PC-3 (cell line): ENCODE data around the gene GPBP1L1. TPM values are rescaled to one million over a fixed set of nuclear protein-coding genes. Genes with fewer than 3 reads are reported as not detected.

Source experiments
- ATAC-seq: fragments of 200-7000 bp; cut with Tn5 transposase; 2 replicates; pipeline ENCODE4 v1.9.1; 2020; ENCODE audit warnings: mild to moderate bottlenecking, moderate library complexity
- BruUV-seq: library from RNA; stranded (reverse); fragments of 400-500 nt; replicated peaks from 2 replicates; lab custom pipeline; 2021; lab: Mats Ljungman, UMichigan
- CTCF ChIA-PET: fragments of 300-600 bp; sonication (Branson Sonifier 250); formaldehyde crosslinking; loops from one replicate; lab custom pipeline; 2022; ENCODE audit warnings: antibody characterized with exemption; lab: Charles Lee
- POLR2A ChIA-PET: fragments of 300-600 bp; sonication (Branson Sonifier 250); formaldehyde crosslinking; loops from one replicate; lab custom pipeline; 2022; ENCODE audit warnings: antibody characterized with exemption; ENCODE audit not compliant: unreplicated experiment; lab: Charles Lee
- DNase-seq: peaks from one replicate; pipeline ENCODE4 v3.0.0-alpha.2; 2015
- H2AFZ ChIP-seq: fragments of 300-600 bp; sonication (generic); 2 replicates; pipeline ENCODE4 v1.6.0; 2016; ENCODE audit warnings: antibody characterized with exemption, low read length
- H3F3A ChIP-seq: fragments of 300-600 bp; sonication (generic); one replicate; pipeline ENCODE4 v1.6.0; 2017; ENCODE audit warnings: antibody characterized with exemption, low read length, control low read depth, mild to moderate bottlenecking; ENCODE audit not compliant: unreplicated experiment
- H3K27ac ChIP-seq: fragments of 300-600 bp; sonication (generic); 2 replicates; pipeline ENCODE4 v1.5.1; 2016; ENCODE audit warnings: mild to moderate bottlenecking, low read length
- H3K27me3 ChIP-seq: fragments of 300-600 bp; sonication (generic); 2 replicates; pipeline ENCODE4 v1.6.1; 2016; ENCODE audit warnings: low read length, mixed read lengths
- H3K36me3 ChIP-seq: fragments of 300-600 bp; sonication (generic); 2 replicates; pipeline ENCODE4 v1.6.1; 2016; ENCODE audit warnings: low read depth, mixed run types, low read length, mixed read lengths
- H3K4me1 ChIP-seq: fragments of 300-600 bp; sonication (generic); 2 replicates; pipeline ENCODE4 v1.5.1; 2016; ENCODE audit warnings: low read length; ENCODE audit not compliant: insufficient read depth
- H3K4me2 ChIP-seq: fragments of 300-600 bp; sonication (generic); 2 replicates; pipeline ENCODE4 v1.6.0; 2016; ENCODE audit warnings: low read length
- H3K4me3 ChIP-seq: fragments of 300-600 bp; sonication (generic); 2 replicates; pipeline ENCODE4 v1.5.1; 2016; ENCODE audit warnings: mild to moderate bottlenecking, low read length, mixed read lengths
- H3K79me2 ChIP-seq: fragments of 300-600 bp; sonication (generic); 2 replicates; pipeline ENCODE4 v1.6.1; 2017; ENCODE audit warnings: low read length, mixed read lengths
- H3K9ac ChIP-seq: fragments of 300-600 bp; sonication (generic); 2 replicates; pipeline ENCODE4 v1.6.0; 2016; ENCODE audit warnings: mild to moderate bottlenecking, low read length
- H3K9me2 ChIP-seq: fragments of 300-600 bp; sonication (generic); replicated peaks from 2 replicates; pipeline ENCODE4 v1.6.1; 2016; ENCODE audit warnings: mixed run types, low read length, mixed read lengths
- H3K9me3 ChIP-seq: fragments of 300-600 bp; sonication (generic); 2 replicates; pipeline ENCODE4 v1.6.1; 2016; ENCODE audit warnings: low read length, mixed read lengths
- H4K20me1 ChIP-seq: fragments of 300-600 bp; sonication (generic); 2 replicates; pipeline ENCODE4 v1.6.1; 2016; ENCODE audit warnings: low read length, mixed read lengths
- CTCF ChIP-seq: fragments of 300-600 bp; sonication (generic); conservative IDR thresholded peaks from 2 replicates; pipeline ENCODE4 v1.5.1; 2017; ENCODE audit warnings: antibody characterized with exemption, low read depth, mild to moderate bottlenecking, low read length
- EZH2 ChIP-seq: fragments of 300-600 bp; sonication (generic); IDR thresholded peaks from one replicate; pipeline ENCODE4 v1.6.1; 2017; ENCODE audit warnings: antibody characterized with exemption, mild to moderate bottlenecking, low read length; ENCODE audit not compliant: unreplicated experiment
- EZH2phosphoT487 ChIP-seq: fragments of 300-600 bp; sonication (generic); IDR thresholded peaks from 2 replicates; pipeline ENCODE4 v1.6.1; 2018; ENCODE audit warnings: mild to moderate bottlenecking, antibody characterized with exemption, low read length, borderline replicate concordance
- intact Hi-C: fragments of 100-400 bp; cut with micrococcal nuclease; formaldehyde crosslinking; loops from 2 replicates; pipeline ENCODE4 v1.9.0; 2023
- total RNA-seq: library from RNA; depleted of rRNA; stranded (reverse); fragments of >200 nt; gene quantifications from 2 replicates; pipeline ENCODE4 v1.2.3, GENCODE V29; 2014

Gene GPBP1L1
- total RNA-seq, 1 experiment from 2014 or later: 63.0 TPM

- H3K27me3 ChIP-seq: no peaks in the 10 kb centered on the region
- H3K9me2 ChIP-seq: no peaks in the 10 kb centered on the region
- CTCF ChIA-PET: no interaction called here
- H3K79me2 ChIP-seq: no peaks in the 10 kb centered on the region
- no peak overlapping the region for H3K27ac ChIP-seq
- no peak overlapping the region for H3K4me3 ChIP-seq
- no TSS peak for BruUV-seq
- H3F3A ChIP-seq: peaks cover 2% of the 10 kb centered on the region
- intact Hi-C loops: no loop called here
- H2AFZ ChIP-seq: no peak overlapping the region
- TF ChIP-seq CTCF (no peak), EZH2 (no peak), EZH2phosphoT487 (no peak)
- H3K36me3 ChIP-seq: peaks cover 59% of the 10 kb centered on the region
- no peaks in the 10 kb centered on the region for H4K20me1 ChIP-seq
- H3K4me1 ChIP-seq: no peaks in the 10 kb centered on the region
- no peaks in the 10 kb centered on the region for H3K9me3 ChIP-seq
- ATAC-seq (no peak), DNase-seq (no peak)
- H3K9ac ChIP-seq: no peak overlapping the region
- no peak overlapping the region for H3K4me2 ChIP-seq
- POLR2A ChIA-PET: no interaction called here
Observed at GRCh38 chr1:45630429-45630828, 55.9 kb downstream of the GPBP1L1 start.

GRCh38 chr1:45629035-45629434, 57.3 kb downstream of the GPBP1L1 start:
- ATAC-seq (no peak), DNase-seq (no peak)
- Histone ChIP-seq H3K4me2 (no peak overlapping the region), H2AFZ (no peak overlapping the region), H3K79me2 (no peaks in the 10 kb centered on the region), H3K27ac (no peak overlapping the region), H3F3A (no peaks in the 10 kb centered on the region), H3K9me3 (no peaks in the 10 kb centered on the region), H3K4me1 (no peaks in the 10 kb centered on the region), H3K36me3 (peaks cover 51% of the 10 kb centered on the region), H3K27me3 (no peaks in the 10 kb centered on the region), H4K20me1 (no peaks in the 10 kb centered on the region), H3K4me3 (no peak overlapping the region), H3K9me2 (no peaks in the 10 kb centered on the region), H3K9ac (no peak overlapping the region)
- TF ChIP-seq EZH2phosphoT487 (no peak), EZH2 (no peak), CTCF (no peak)
- CTCF ChIA-PET: no interaction called here
- intact Hi-C loops: no loop called here
- POLR2A ChIA-PET: no interaction called here
- BruUV-seq: no TSS peak

- no peaks in the 10 kb centered on the region for H3F3A ChIP-seq
- H3K9me2 ChIP-seq: no peaks in the 10 kb centered on the region
- POLR2A ChIA-PET: no interaction called here
- TF ChIP-seq EZH2 (no peak), CTCF (no peak), EZH2phosphoT487 (no peak)
- no peaks in the 10 kb centered on the region for H3K27me3 ChIP-seq
- CTCF ChIA-PET: interaction anchor here (0.5 kb wide), 1 partner anchor 321 kb away, joined by 6 read pairs; no protein-coding TSS in a partner anchor
- no peak for DNase-seq
- intact Hi-C loops: no loop called here
- no peaks in the 10 kb centered on the region for H4K20me1 ChIP-seq
- H3K4me1 ChIP-seq: no peaks in the 10 kb centered on the region
- H3K4me2 ChIP-seq: no peak within 1 kb of the TSS
- H3K4me3 ChIP-seq: no peak within 1 kb of the TSS
- ATAC-seq: peak; percentile 5; the same call in 1 of the 2 replicates
- no peak within 1 kb of the TSS for H3K27ac ChIP-seq
- no TSS peak for BruUV-seq
- H3K79me2 ChIP-seq: no peaks in the 10 kb centered on the region
- no peak within 1 kb of the TSS for H3K9ac ChIP-seq
- no peaks in the 10 kb centered on the region for H3K9me3 ChIP-seq
- H3K36me3 ChIP-seq: peaks cover 17% of the 10 kb centered on the region
- no peak within 1 kb of the TSS for H2AFZ ChIP-seq
Observed at GRCh38 chr1:45623972-45624371, 62.4 kb downstream of the GPBP1L1 start, which contains the start of gene CCDC17. TSS of gene CCDC17 (minus strand) at chr1:45624054. CDS start at chr1:45623909, 145 bp downstream.
